K562 (cell line): ENCODE measurements around the gene TP53BP1. TPM values are rescaled to one million over a fixed set of nuclear protein-coding genes. Genes with fewer than 3 reads are reported as not detected.
A peak's percentile ranks its signal among the peaks of the same experiment; 100 is the strongest.

Source experiments
- CREB3L1 ChIP-seq: fragments of 450-650 bp; IDR thresholded peaks from 2 replicates; pipeline ENCODE4 v1.6.1; 2014; ENCODE audit warnings: low read depth, mild to moderate bottlenecking, moderate library complexity, borderline replicate concordance
- ETS2 ChIP-seq: IDR thresholded peaks from 2 replicates; pipeline ENCODE4 v1.6.1; 2016; ENCODE audit warnings: borderline replicate concordance, missing genetic modification characterization, mild to moderate bottlenecking, moderate library complexity, missing compliant biosample characterization; ENCODE audit not compliant: poor library complexity, severe bottlenecking
- FOS ChIP-seq: IDR thresholded peaks from 3 replicates; pipeline ENCODE4 v1.6.1; 2011; ENCODE audit not compliant: insufficient read length; ENCODE audit errors: extremely low read depth
- KDM2B ChIP-seq: fragments of 250-450 bp; sonication (Bioruptor Pico); IDR thresholded peaks from 2 replicates; pipeline ENCODE4 v1.8.0; 2021; ENCODE audit warnings: mild to moderate bottlenecking, moderate library complexity
- KDM4B ChIP-seq, 2 experiments: fragments of 450-650 bp in 1 of 2; sonication (generic) in 1 of 2; IDR thresholded peaks; 2 replicates each; pipeline ENCODE4 v1.6.1; 2016 to 2017; ENCODE audit warnings: borderline replicate concordance in 2 of 2, antibody characterized with exemption in 1 of 2, low read depth in 1 of 2, mild to moderate bottlenecking in 1 of 2
- MNT ChIP-seq, 2 experiments: fragments of 450-650 bp; conservative IDR thresholded peaks; 2 replicates each; pipeline ENCODE4 v1.6.1; 2017; ENCODE audit warnings: mild to moderate bottlenecking in 2 of 2, moderate library complexity in 2 of 2
- PCBP1 ChIP-seq: fragments of 200-400 bp; formaldehyde crosslinking; IDR thresholded peaks from 2 replicates; pipeline ENCODE4 v1.6.1; 2018; ENCODE audit warnings: mild to moderate bottlenecking, low read depth, low read length; ENCODE audit not compliant: poor library complexity, severe bottlenecking
- SIN3B ChIP-seq: fragments of 450-650 bp; IDR thresholded peaks from 2 replicates; pipeline ENCODE4 v1.6.1; 2017; ENCODE audit warnings: low read depth, mild to moderate bottlenecking, moderate library complexity
- STAT5A ChIP-seq: IDR thresholded peaks from 2 replicates; pipeline ENCODE4 v1.6.1; 2012; ENCODE audit warnings: low read length, inconsistent platforms, borderline replicate concordance
- SUPT5H ChIP-seq: fragments of 450-650 bp; IDR thresholded peaks from 2 replicates; pipeline ENCODE4 v1.6.1; 2016
- TBL1XR1 ChIP-seq, 2 experiments: IDR thresholded peaks; 2 replicates each; pipeline ENCODE4 v1.6.1; 2012; ENCODE audit warnings: improper control_type of control experiment in 2 of 2, low read length in 2 of 2, mild to moderate bottlenecking in 1 of 2
- ZBTB2 ChIP-seq: fragments of 450-650 bp; IDR thresholded peaks from 2 replicates; pipeline ENCODE4 v1.6.1; 2016; ENCODE audit warnings: antibody characterized with exemption
- ZNF23 ChIP-seq: fragments of 250-450 bp; sonication (Bioruptor Pico); IDR thresholded peaks from 2 replicates; pipeline ENCODE4 v1.4.0; 2020; ENCODE audit warnings: mild to moderate bottlenecking
- ZNF239 ChIP-seq: fragments of 250-450 bp; sonication (Bioruptor Pico); IDR thresholded peaks from 2 replicates; pipeline ENCODE4 v1.4.0; 2020; ENCODE audit warnings: mild to moderate bottlenecking
- ZNF274 ChIP-seq: IDR thresholded peaks from 2 replicates; pipeline ENCODE4 v1.6.1; 2011; ENCODE audit warnings: low read depth, mild to moderate bottlenecking, low read length, moderate library complexity, borderline replicate concordance
- ZNF384 ChIP-seq: IDR thresholded peaks from 2 replicates; pipeline ENCODE4 v1.6.1; 2012; ENCODE audit warnings: low read depth, low read length, improper control_type of control experiment
- ZNF512 ChIP-seq: IDR thresholded peaks from 2 replicates; pipeline ENCODE4 v1.6.1; 2016; ENCODE audit warnings: missing genetic modification characterization, missing compliant biosample characterization
- ZNF586 ChIP-seq: fragments of 450-650 bp; formaldehyde crosslinking; conservative IDR thresholded peaks from 2 replicates; pipeline ENCODE4 v1.4.0; 2020; ENCODE audit warnings: mild to moderate bottlenecking, moderate library complexity
- polyA plus RNA-seq, 8 experiments: library from polyadenylated mRNA; depleted of rRNA in 4 of 8; stranded (reverse) in 5 of 8; unstranded in 3 of 8; fragments of >200 nt; fragmentation: Nextera tagmentation in 2 of 8; fragmentation: Illumina TruSeq in 1 of 8; extraction: Ambion mirVana in 2 of 8; extraction: Trizol in 1 of 8; gene quantifications; 2 replicates each; pipeline versions ENCODE4 v1.2.1 to v1.2.3, GENCODE V29; 2011 to 2014; ENCODE audit warnings: inconsistent platforms in 1 of 8, missing spikeins in 1 of 8
- total RNA-seq, 7 experiments: library from RNA; depleted of rRNA in 6 of 7; stranded (reverse); fragments of >200 nt in 6 of 7; fragmentation: Illumina TruSeq in 2 of 7; extraction: Trizol in 2 of 7; gene quantifications; 2 replicates each; pipeline versions ENCODE4 v1.2.1 to v1.2.3, GENCODE V29; 2011 to 2021; ENCODE audit warnings: low replicate concordance in 1 of 7

TP53BP1 gene
- total and polyA plus RNA-seq, 9 of the 15 experiments (the other 6 are each of a cell fraction or from before 2014, with no cell fraction given) = 5.7 to 63.3 (median 30.9) TPM

GRCh38 chr15:43440721-43441281 lies 52.2 kb downstream of the TP53BP1 start (continued):
- no peak for TF ChIP-seq PCBP1
- TF ChIP-seq ZBTB2 = no peak; the same call in 1 of the 2 replicates
- TF ChIP-seq ZNF384 = no peak
- 0 out of 2 replicates have a peak, but pooled peaks have one; percentile 36 for TF ChIP-seq CREB3L1
- TF ChIP-seq STAT5A = no peak
- TF ChIP-seq MNT (conservative IDR thresholded peaks at IDR 0.05) = peak in 1 of 2 experiments; percentile 46; a peak in 1 of 4 replicates
- TF ChIP-seq TBL1XR1 (IDR thresholded peaks at IDR 0.05; ENCODE audit: low read length in 2 of 2) = peak in 1 of 2 experiments; percentile 83; a peak in 2 of 4 replicates
- no peak for TF ChIP-seq ZNF586
- no peak for TF ChIP-seq ETS2 (tag)
- TF ChIP-seq KDM4B (IDR thresholded peaks at IDR 0.05; ENCODE audit: borderline replicate concordance in 2 of 2, low read depth in 1 of 2) = no peak
- TF ChIP-seq ZNF239 (CRISPR knock-in tag) = peak; percentile 31; the same call in 1 of the 2 replicates
- TF ChIP-seq SIN3B = no peak
- peak; percentile 59 for TF ChIP-seq FOS
- TF ChIP-seq SUPT5H = no peak
- no peak for TF ChIP-seq ZNF274
- no peak for TF ChIP-seq ZNF512 (tag)
- no peak for TF ChIP-seq ZNF23 (CRISPR knock-in tag)
- no peak for TF ChIP-seq KDM2B
